GM21367 (cell line): ENCODE results near the gene FCRL3.

Experiments used
- ATAC-seq: cut with Tn5 transposase; IDR thresholded peaks from one replicate; pipeline ENCODE4 v1.9.1; 2021; ENCODE audit not compliant: unreplicated experiment

Gene FCRL3

GRCh38 chr1:157691285-157691920, 9.2 kb downstream of the FCRL3 start:
- no peak for ATAC-seq

GRCh38 chr1:157682710-157683437, 17.7 kb downstream of the FCRL3 start:
- no peak for ATAC-seq

GRCh38 chr1:157678721-157679120, 21.8 kb downstream of the FCRL3 start:
- no peak for ATAC-seq

- ATAC-seq: no peak
These were observed 27.6 kb downstream of the FCRL3 start for GRCh38 chr1:157673008-157673407.

- no peak for ATAC-seq
These were observed 28.7 kb downstream of the FCRL3 start for GRCh38 chr1:157671895-157672294.

- no peak for ATAC-seq
These were observed 40.9 kb downstream of the FCRL3 start for GRCh38 chr1:157659576-157660247.

- no peak for ATAC-seq
These were observed 42.0 kb downstream of the FCRL3 start for GRCh38 chr1:157658571-157658970.

- no peak for ATAC-seq
These were observed 47.1 kb downstream of the FCRL3 start for GRCh38 chr1:157653494-157653873.

- peak; percentile 96 for ATAC-seq
These were observed 47.6 kb downstream of the FCRL3 start for GRCh38 chr1:157652859-157653493.

- no peak for ATAC-seq
These were observed 52.3 kb downstream of the FCRL3 start for GRCh38 chr1:157648317-157648716.

GRCh38 chr1:157646144-157646543, 54.4 kb downstream of the FCRL3 start:
- no peak for ATAC-seq

GRCh38 chr1:157641177-157641576, 59.4 kb downstream of the FCRL3 start:
- no peak for ATAC-seq

- ATAC-seq: no peak
These were observed 60.8 kb downstream of the FCRL3 start for GRCh38 chr1:157639800-157640199.

- no peak for ATAC-seq
These were observed 71.8 kb downstream of the FCRL3 start for GRCh38 chr1:157628773-157629172.
